ENCODE measurements around the gene BPI. TPM values are rescaled to one million over a fixed set of nuclear protein-coding genes. Genes with fewer than 3 reads are reported as not detected.

The BPI gene
- total RNA-seq, 1 donor from 2014 or later: not detected

DNA sequence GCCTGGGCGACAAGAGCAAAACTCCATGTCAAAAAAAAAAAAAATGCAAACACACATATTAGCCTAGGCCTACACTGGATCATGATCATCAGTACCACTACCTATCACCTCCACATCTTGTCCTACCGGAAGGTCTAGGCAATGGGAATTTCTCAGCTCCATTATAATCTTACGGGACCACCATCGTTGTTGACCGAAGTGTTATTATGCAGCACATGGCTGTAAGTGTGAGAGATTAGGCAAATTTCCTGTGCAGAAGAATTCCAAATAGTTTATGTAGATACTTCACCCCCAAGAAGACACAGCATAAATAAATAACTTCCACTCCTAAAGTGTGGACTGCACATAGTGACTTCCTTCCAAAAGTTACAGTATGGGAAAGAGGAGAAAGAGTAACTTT, 26.7 kb upstream of the BPI start:
- no peak overlapping the region for H2AFZ ChIP-seq (replicated peaks)
- Mint-ChIP-seq H3K36me3 (no peaks in the 10 kb centered on the region), H3K27me3 (ENCODE audit: insufficient read depth, low read depth) (peaks cover 10% of the 10 kb centered on the region), H3K9me3 (peaks cover 17% of the 10 kb centered on the region), H3K4me1 (peaks cover 23% of the 10 kb centered on the region), H3K4me3 (no peak overlapping the region), H3K27ac (no peak overlapping the region)
- H4K20me1 ChIP-seq (ENCODE audit: low read depth): no peaks in the 10 kb centered on the region
- peaks cover 6% of the 10 kb centered on the region for H3F3A ChIP-seq (ENCODE audit: low read depth)
- H3K4me3 ChIP-seq: no peak overlapping the region
- no peak overlapping the region for H3K9ac ChIP-seq
- TF ChIP-seq EZH2phosphoT487 (IDR thresholded peaks at IDR 0.05) (no peak), EZH2 (IDR thresholded peaks at IDR 0.05) (no peak)
- TF ChIP-seq, protein P1, sequence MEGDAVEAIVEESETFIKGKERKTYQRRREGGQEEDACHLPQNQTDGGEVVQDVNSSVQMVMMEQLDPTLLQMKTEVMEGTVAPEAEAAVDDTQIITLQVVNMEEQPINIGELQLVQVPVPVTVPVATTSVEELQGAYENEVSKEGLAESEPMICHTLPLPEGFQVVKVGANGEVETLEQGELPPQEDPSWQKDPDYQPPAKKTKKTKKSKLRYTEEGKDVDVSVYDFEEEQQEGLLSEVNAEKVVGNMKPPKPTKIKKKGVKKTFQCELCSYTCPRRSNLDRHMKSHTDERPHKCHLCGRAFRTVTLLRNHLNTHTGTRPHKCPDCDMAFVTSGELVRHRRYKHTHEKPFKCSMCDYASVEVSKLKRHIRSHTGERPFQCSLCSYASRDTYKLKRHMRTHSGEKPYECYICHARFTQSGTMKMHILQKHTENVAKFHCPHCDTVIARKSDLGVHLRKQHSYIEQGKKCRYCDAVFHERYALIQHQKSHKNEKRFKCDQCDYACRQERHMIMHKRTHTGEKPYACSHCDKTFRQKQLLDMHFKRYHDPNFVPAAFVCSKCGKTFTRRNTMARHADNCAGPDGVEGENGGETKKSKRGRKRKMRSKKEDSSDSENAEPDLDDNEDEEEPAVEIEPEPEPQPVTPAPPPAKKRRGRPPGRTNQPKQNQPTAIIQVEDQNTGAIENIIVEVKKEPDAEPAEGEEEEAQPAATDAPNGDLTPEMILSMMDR (IDR thresholded peaks at IDR 0.05): no peak
- H3K27me3 ChIP-seq: no peaks in the 10 kb centered on the region
- no peaks in the 10 kb centered on the region for H3K9me3 ChIP-seq (ENCODE audit: low read depth)
- no peak overlapping the region for H3K27ac ChIP-seq
- no peak for DNase-seq (ENCODE audit: low spot score)
- H3K4me2 ChIP-seq: no peak overlapping the region
- no peaks in the 10 kb centered on the region for H3K4me1 ChIP-seq
- no peaks in the 10 kb centered on the region for H3K36me3 ChIP-seq
- H3K79me2 ChIP-seq (ENCODE audit: low read depth): no peaks in the 10 kb centered on the region

DNA sequence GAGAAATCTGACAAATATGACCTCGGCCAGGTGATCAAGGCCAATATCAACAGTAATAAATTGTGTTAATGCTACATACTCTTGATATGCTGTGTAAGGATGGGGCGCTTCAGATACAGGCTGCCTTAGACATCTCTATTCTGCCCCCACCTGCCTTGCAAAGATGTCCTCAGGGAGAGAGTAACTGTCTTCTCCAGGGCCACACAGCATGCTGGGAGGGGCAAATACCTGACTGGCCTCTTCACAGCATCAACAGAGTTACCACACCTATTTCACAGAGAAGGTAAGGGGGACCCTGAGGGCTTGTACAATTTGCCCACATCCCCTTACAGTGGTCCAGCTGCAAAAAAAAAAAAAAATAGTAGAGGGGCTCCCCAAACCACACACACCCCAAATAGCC, 26.3 kb upstream of the BPI start:
- Histone ChIP-seq H3K4me1 (no peaks in the 10 kb centered on the region), H3K9ac (no peak overlapping the region), H3F3A (ENCODE audit: low read depth) (peaks cover 6% of the 10 kb centered on the region), H3K27ac (no peak overlapping the region), H3K4me2 (peak overlapping the region; percentile 59), H2AFZ (replicated peaks) (peak overlapping the region; percentile 85), H4K20me1 (ENCODE audit: low read depth) (no peaks in the 10 kb centered on the region), H3K9me3 (ENCODE audit: low read depth) (no peaks in the 10 kb centered on the region), H3K4me3 (no peak overlapping the region), H3K36me3 (no peaks in the 10 kb centered on the region), H3K79me2 (ENCODE audit: low read depth) (no peaks in the 10 kb centered on the region), H3K27me3 (no peaks in the 10 kb centered on the region)
- H3K36me3 Mint-ChIP-seq: no peaks in the 10 kb centered on the region
- no peak overlapping the region for H3K4me3 Mint-ChIP-seq
- peaks cover 10% of the 10 kb centered on the region for H3K27me3 Mint-ChIP-seq (ENCODE audit: insufficient read depth, low read depth)
- no peak for DNase-seq (ENCODE audit: low spot score)
- peaks cover 17% of the 10 kb centered on the region for H3K9me3 Mint-ChIP-seq
- TF ChIP-seq EZH2phosphoT487 (IDR thresholded peaks at IDR 0.05) (no peak), EZH2 (IDR thresholded peaks at IDR 0.05) (no peak)
- TF ChIP-seq, protein P1 (IDR thresholded peaks at IDR 0.05): no peak
- peaks cover 23% of the 10 kb centered on the region for H3K4me1 Mint-ChIP-seq
- H3K27ac Mint-ChIP-seq: peak overlapping the region; percentile 86

DNA sequence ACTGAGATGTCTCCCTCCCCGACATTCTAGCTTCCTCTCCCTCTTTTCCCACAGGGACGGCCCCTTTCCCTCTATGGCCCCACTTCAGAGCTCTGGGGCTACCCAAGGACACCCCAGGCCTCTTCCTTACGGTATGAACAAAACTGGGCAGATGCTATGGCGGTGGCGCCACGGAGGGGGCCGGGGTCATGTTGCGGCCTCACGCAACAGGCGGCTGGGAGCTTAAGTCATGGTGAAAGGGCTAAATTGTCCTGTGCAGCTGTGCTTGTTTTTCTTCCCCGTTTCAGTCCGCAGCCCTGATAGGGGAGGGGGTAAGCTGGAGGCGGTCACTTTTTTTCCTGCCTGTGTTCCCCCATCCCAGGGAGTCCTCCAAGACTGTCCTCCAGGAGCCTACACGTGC, 25.8 kb upstream of the BPI start:
- Histone ChIP-seq H4K20me1 (ENCODE audit: low read depth) (no peaks in the 10 kb centered on the region), H3K27me3 (no peaks in the 10 kb centered on the region), H3K36me3 (no peaks in the 10 kb centered on the region), H3K4me3 (no peak overlapping the region), H3K27ac (no peak overlapping the region), H3K4me2 (peak overlapping the region; percentile 59), H3K4me1 (no peaks in the 10 kb centered on the region), H3K79me2 (ENCODE audit: low read depth) (no peaks in the 10 kb centered on the region), H3K9ac (no peak overlapping the region), H3K9me3 (ENCODE audit: low read depth) (no peaks in the 10 kb centered on the region), H2AFZ (replicated peaks) (peak overlapping the region; percentile 85), H3F3A (ENCODE audit: low read depth) (peaks cover 6% of the 10 kb centered on the region)
- TF ChIP-seq EZH2 (IDR thresholded peaks at IDR 0.05) (no peak), EZH2phosphoT487 (IDR thresholded peaks at IDR 0.05) (no peak)
- TF ChIP-seq, protein P1 (IDR thresholded peaks at IDR 0.05): no peak
- peaks cover 10% of the 10 kb centered on the region for H3K27me3 Mint-ChIP-seq (ENCODE audit: insufficient read depth, low read depth)
- H3K4me1 Mint-ChIP-seq: peaks cover 23% of the 10 kb centered on the region
- no peaks in the 10 kb centered on the region for H3K36me3 Mint-ChIP-seq
- peak; percentile 76 for DNase-seq (ENCODE audit: low spot score)
- peak overlapping the region; percentile 86 for H3K27ac Mint-ChIP-seq
- no peak overlapping the region for H3K4me3 Mint-ChIP-seq
- peaks cover 18% of the 10 kb centered on the region for H3K9me3 Mint-ChIP-seq
